ENCODE measurements around the gene FAM114A1.

DNA sequence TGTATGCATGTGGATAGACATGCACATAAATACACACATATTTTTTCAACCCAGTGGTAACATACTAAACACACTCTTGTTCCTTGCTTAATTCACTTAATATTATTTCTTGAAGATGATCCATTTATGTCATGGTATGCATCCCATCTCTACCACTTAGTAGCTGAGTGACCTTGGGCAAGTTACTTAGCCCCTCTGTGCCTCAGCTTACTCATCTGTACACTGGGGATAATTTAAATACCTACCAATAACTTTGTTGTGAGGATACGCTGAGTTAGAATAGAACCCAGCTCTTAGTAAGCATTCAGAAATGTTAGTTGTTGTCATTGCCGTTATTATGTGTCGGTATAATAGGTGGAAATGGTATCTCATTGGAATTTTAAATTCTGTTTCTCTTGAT, 41.4 kb downstream of the FAM114A1 start:
- TF ChIP-seq, protein P1, sequence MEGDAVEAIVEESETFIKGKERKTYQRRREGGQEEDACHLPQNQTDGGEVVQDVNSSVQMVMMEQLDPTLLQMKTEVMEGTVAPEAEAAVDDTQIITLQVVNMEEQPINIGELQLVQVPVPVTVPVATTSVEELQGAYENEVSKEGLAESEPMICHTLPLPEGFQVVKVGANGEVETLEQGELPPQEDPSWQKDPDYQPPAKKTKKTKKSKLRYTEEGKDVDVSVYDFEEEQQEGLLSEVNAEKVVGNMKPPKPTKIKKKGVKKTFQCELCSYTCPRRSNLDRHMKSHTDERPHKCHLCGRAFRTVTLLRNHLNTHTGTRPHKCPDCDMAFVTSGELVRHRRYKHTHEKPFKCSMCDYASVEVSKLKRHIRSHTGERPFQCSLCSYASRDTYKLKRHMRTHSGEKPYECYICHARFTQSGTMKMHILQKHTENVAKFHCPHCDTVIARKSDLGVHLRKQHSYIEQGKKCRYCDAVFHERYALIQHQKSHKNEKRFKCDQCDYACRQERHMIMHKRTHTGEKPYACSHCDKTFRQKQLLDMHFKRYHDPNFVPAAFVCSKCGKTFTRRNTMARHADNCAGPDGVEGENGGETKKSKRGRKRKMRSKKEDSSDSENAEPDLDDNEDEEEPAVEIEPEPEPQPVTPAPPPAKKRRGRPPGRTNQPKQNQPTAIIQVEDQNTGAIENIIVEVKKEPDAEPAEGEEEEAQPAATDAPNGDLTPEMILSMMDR (IDR thresholded peaks at IDR 0.05) = no peak
- TF ChIP-seq POLR2A (IDR thresholded peaks at IDR 0.05) (no peak), POLR2AphosphoS5 (IDR thresholded peaks at IDR 0.05) (no peak)
